ENCODE results near the gene MGAT5. TPM values are rescaled to one million over a fixed set of nuclear protein-coding genes. Genes with fewer than 3 reads are reported as not detected.

Gene MGAT5
- total RNA-seq, 4 donors from 2014 or later = 47.4 to 56.4 (median 50.3) TPM

GRCh38 chr2:134334542-134335353, 80.9 kb downstream of the MGAT5 start:
- no peaks in the 10 kb centered on the region for H3K9me3 ChIP-seq
- no peak for TF ChIP-seq POLR2AphosphoS5 (IDR thresholded peaks at IDR 0.05)
- no peak for TF ChIP-seq POLR2A (IDR thresholded peaks at IDR 0.05; ENCODE audit: low read depth)
- TF ChIP-seq CTCF (IDR thresholded peaks at IDR 0.05) = no peak
- TF ChIP-seq EP300 (IDR thresholded peaks at IDR 0.05) = no peak
- H3K4me3 ChIP-seq = no peak overlapping the region
- 62% methylated on average over 3 of the region's 3 CpGs for WGBS
- H3K27ac ChIP-seq (replicated peaks in 1 of 4) = no peak overlapping the region
- no peaks in the 10 kb centered on the region for H3K27me3 ChIP-seq
- no peak for DNase-seq (ENCODE audit: extremely low spot score)
- peaks cover 0 to 8% (median 5%) of the 10 kb centered on the region in 4 donors for H3K4me1 ChIP-seq
- intact Hi-C loops (cut with DNase I) = no loop called here
- H3K36me3 ChIP-seq = peaks cover 0 to 5% (median 0%) of the 10 kb centered on the region in 4 donors

GRCh38 chr2:134335601-134336000, 81.7 kb downstream of the MGAT5 start:
- no peak for TF ChIP-seq POLR2AphosphoS5 (IDR thresholded peaks at IDR 0.05)
- TF ChIP-seq POLR2A (IDR thresholded peaks at IDR 0.05; ENCODE audit: low read depth) = no peak
- TF ChIP-seq CTCF (IDR thresholded peaks at IDR 0.05) = no peak
- no peak for TF ChIP-seq EP300 (IDR thresholded peaks at IDR 0.05)
- Histone ChIP-seq H3K27me3 (no peaks in the 10 kb centered on the region), H3K4me1 (peaks cover 0 to 8% (median 5%) of the 10 kb centered on the region in 4 donors), H3K9me3 (no peaks in the 10 kb centered on the region), H3K36me3 (peaks cover 0 to 5% (median 0%) of the 10 kb centered on the region in 4 donors), H3K27ac (replicated peaks in 1 of 4) (no peak overlapping the region), H3K4me3 (no peak overlapping the region)
- 96% methylated on average over 1 of the region's 1 CpG for WGBS
- no peak for DNase-seq (ENCODE audit: extremely low spot score)
- intact Hi-C loops (cut with DNase I) = no loop called here

- DNase-seq (ENCODE audit: extremely low spot score) = no peak
- WGBS = 71% methylated on average over 4 of the region's 4 CpGs
- intact Hi-C loops (cut with DNase I) = no loop called here
- peaks cover 0 to 8% (median 5%) of the 10 kb centered on the region in 4 donors for H3K4me1 ChIP-seq
- H3K27me3 ChIP-seq = no peaks in the 10 kb centered on the region
- H3K9me3 ChIP-seq = no peaks in the 10 kb centered on the region
- H3K36me3 ChIP-seq = peaks cover 0 to 5% (median 0%) of the 10 kb centered on the region in 4 donors
- no peak overlapping the region for H3K27ac ChIP-seq (replicated peaks in 1 of 4)
- no peak overlapping the region for H3K4me3 ChIP-seq
- TF ChIP-seq POLR2AphosphoS5 (IDR thresholded peaks at IDR 0.05) = no peak
- TF ChIP-seq EP300 (IDR thresholded peaks at IDR 0.05) = no peak
- no peak for TF ChIP-seq CTCF (IDR thresholded peaks at IDR 0.05)
- TF ChIP-seq POLR2A (IDR thresholded peaks at IDR 0.05; ENCODE audit: low read depth) = no peak
Measured at GRCh38 chr2:134336352-134336751, 82.5 kb downstream of the MGAT5 start.

GRCh38 chr2:134336921-134337320, 83.0 kb downstream of the MGAT5 start:
- TF ChIP-seq POLR2AphosphoS5 (IDR thresholded peaks at IDR 0.05) = no peak
- TF ChIP-seq EP300 (IDR thresholded peaks at IDR 0.05) = no peak
- TF ChIP-seq POLR2A (IDR thresholded peaks at IDR 0.05; ENCODE audit: low read depth) = no peak
- Histone ChIP-seq H3K27me3 (no peaks in the 10 kb centered on the region), H3K9me3 (no peaks in the 10 kb centered on the region), H3K27ac (replicated peaks in 1 of 4) (no peak overlapping the region), H3K4me3 (no peak overlapping the region), H3K36me3 (peaks cover 0 to 5% (median under 1%) of the 10 kb centered on the region in 4 donors), H3K4me1 (peaks cover 0 to 8% (median 5%) of the 10 kb centered on the region in 4 donors)
- no peak for DNase-seq (ENCODE audit: extremely low spot score)
- WGBS = 89% methylated on average over 3 of the region's 3 CpGs
- intact Hi-C loops (cut with DNase I) = no loop called here

GRCh38 chr2:134337631-134338030, 83.8 kb downstream of the MGAT5 start:
- WGBS = 33% methylated on average over 1 of the region's 1 CpG
- Histone ChIP-seq H3K36me3 (peaks cover 2 to 6% (median 4%) of the 10 kb centered on the region in 4 donors), H3K27me3 (no peaks in the 10 kb centered on the region), H3K27ac (replicated peaks in 1 of 4) (no peak overlapping the region), H3K4me1 (peaks cover 0 to 8% (median 5%) of the 10 kb centered on the region in 4 donors), H3K9me3 (no peaks in the 10 kb centered on the region), H3K4me3 (no peak overlapping the region)
- TF ChIP-seq EP300 (IDR thresholded peaks at IDR 0.05) (no peak), POLR2A (IDR thresholded peaks at IDR 0.05; ENCODE audit: low read depth) (no peak), POLR2AphosphoS5 (IDR thresholded peaks at IDR 0.05) (no peak), CTCF (IDR thresholded peaks at IDR 0.05) (no peak)
- intact Hi-C loops (cut with DNase I) = no loop called here
- no peak for DNase-seq (ENCODE audit: extremely low spot score)
